SW 1271 (cell line): ENCODE data around the gene NLGN4Y.
"Not testable (repeated sequence)": the region's sequence is repeated elsewhere in the genome, so short reads cannot be mapped to it uniquely, and the experiment has no call there.

Experiments used
- DNase-seq, 2 experiments: peaks; one replicate each; lab custom pipeline; 2025; lab: John Stamatoyannopoulos, UW

The NLGN4Y gene

GRCh38 chrY:14834103-14835060 is 310.1 kb downstream of the NLGN4Y start:
- no peak for DNase-seq

DNA sequence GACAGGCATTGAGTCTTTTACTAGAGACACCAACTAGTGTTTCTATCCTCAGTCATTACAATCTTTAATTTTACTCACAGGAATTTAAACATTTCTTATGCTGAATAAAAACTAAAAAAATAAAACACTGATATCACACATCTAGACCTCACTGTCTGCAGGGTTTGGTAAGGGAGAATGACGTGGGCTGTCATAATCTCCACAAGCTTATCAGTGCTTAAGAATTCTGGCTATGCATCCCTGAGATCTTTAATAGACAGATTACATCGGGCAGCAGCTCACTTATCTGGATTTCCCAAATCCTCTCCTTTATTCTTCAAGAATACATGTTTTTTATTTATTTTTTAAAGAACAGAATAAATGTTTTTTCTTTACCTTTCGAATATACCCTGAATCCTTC is 313.1 kb downstream of the NLGN4Y start:
- no peak for DNase-seq

DNA sequence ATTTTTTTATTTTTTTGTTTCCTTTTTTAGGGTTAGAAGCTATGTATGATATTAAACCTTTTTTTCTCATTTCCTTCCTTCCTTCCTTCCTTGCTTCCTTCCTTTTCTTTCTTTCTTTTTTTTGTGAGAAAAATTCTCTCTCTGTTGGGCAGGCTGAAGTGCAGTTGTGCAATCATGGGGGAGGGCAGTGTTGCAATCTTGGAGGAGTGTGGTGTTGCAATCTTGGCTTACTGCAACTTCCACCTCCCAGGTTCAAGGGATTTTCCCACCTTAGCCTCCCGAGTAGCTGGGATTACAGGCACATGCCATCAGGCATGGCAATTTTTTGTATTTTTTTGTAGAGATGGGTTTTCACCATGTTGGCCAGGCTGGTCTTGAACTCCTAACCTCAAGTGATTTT is 326.4 kb downstream of the NLGN4Y start:
- DNase-seq, result no peak

GRCh38 chrY:14860448-14860847 is 336.1 kb downstream of the NLGN4Y start:
- DNase-seq, result no peak

- DNase-seq, result not testable (repeated sequence)
Observed at GRCh38 chrY:14861033-14861432, 336.7 kb downstream of the NLGN4Y start.

DNA sequence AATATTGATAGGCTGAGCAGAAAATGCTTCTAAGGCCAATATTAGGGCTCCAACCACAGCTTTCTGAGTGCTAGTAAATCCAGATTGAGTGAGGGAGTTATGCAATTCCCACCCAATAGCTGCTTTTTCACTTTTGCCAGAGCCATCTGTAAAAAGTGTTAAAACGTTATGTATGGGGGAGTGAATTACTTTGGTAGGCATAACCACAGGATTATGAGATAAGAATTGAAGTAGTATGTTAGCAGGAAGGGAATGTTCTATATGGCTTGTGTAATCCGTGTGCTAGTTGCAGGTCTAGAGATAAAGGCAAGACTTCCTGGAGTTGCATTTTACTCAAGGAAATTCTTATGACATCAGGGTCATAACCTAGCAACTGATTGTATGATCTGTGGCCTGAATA is 347.6 kb downstream of the NLGN4Y start:
- no peak for DNase-seq
